Omental fat pad (tissue), 4 donors: ENCODE data around the gene GINM1. TPM values are rescaled to one million over a fixed set of nuclear protein-coding genes. Genes with fewer than 3 reads are reported as not detected.

Source experiments
- ATAC-seq: fragments of 150-250 bp; one replicate; pipeline ENCODE4 v1.9.1; 2016; ENCODE audit warnings: mild to moderate bottlenecking, moderate library complexity; ENCODE audit not compliant: low FRiP score
- DNase-seq: peaks from one replicate; pipeline ENCODE4 v3.0.0-alpha.2; 2019; ENCODE audit warnings: low spot score
- small RNA-seq: library from RNA; depleted of rRNA; stranded (forward); fragments of <200 nt; gene quantifications from one replicate; pipeline ENCODE3, GENCODE V24; 2016
- total RNA-seq, 4 donors: library from RNA; depleted of rRNA; stranded (reverse); fragments of >200 nt; gene quantifications; one replicate each; pipeline ENCODE4 v1.1.0, GENCODE V29; 2016
- TF ChIP-seq, protein P1 (sequence below), 3 donors: fragments of 450-650 bp; IDR thresholded peaks; one replicate each; pipeline ENCODE4 v1.5.1; 2016 to 2017; ENCODE audit warnings: antibody characterized with exemption in 3 of 3, mild to moderate bottlenecking in 3 of 3, moderate library complexity in 2 of 3

The GINM1 gene
- total RNA-seq, 4 donors from 2014 or later = 45.2 to 64.8 (median 54.4) TPM

- TF ChIP-seq, protein P1, sequence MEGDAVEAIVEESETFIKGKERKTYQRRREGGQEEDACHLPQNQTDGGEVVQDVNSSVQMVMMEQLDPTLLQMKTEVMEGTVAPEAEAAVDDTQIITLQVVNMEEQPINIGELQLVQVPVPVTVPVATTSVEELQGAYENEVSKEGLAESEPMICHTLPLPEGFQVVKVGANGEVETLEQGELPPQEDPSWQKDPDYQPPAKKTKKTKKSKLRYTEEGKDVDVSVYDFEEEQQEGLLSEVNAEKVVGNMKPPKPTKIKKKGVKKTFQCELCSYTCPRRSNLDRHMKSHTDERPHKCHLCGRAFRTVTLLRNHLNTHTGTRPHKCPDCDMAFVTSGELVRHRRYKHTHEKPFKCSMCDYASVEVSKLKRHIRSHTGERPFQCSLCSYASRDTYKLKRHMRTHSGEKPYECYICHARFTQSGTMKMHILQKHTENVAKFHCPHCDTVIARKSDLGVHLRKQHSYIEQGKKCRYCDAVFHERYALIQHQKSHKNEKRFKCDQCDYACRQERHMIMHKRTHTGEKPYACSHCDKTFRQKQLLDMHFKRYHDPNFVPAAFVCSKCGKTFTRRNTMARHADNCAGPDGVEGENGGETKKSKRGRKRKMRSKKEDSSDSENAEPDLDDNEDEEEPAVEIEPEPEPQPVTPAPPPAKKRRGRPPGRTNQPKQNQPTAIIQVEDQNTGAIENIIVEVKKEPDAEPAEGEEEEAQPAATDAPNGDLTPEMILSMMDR (IDR thresholded peaks at IDR 0.05) = no peak
- DNase-seq (no peak), ATAC-seq (no peak)
Measured at GRCh38 chr6:149628875-149629510, 62.8 kb downstream of the GINM1 start.

DNA sequence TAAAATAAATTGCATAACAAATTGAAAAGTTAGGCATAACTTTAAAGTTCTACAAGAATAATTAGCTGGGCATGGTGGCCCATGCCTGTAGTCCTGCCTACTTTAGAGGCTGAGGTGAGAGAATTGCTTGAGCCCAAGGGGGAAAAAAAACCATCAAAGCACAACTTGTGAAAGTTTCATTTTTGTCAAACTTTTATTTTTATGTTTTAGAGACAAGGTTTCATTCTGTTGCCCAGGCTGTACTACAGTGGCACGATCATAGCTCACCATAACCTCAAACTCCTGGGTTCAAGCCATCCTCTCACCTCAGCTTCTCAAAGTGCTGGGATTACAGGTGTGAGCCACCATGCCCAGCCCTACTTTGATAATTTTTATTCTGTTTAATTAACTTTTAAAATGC, 68.1 kb downstream of the GINM1 start:
- no peak for ATAC-seq

DNA sequence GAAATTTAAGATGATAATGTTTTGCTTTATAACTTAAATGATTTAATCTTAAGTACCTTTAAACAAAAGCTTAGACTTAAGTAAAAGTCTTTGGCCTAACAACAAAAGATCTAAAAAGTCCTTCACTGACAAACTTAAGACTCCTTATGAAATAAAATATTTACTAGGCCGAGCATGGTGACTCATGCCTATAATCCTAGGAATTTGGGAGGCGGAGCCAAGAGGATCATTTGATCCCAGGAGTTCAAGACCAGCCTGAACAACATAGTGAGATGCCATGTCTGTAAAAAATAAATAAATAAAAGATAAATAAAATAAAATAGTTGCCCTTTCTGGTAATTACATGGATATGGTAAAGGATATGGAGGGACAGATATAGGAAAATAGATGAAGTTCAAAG, 69.9 kb downstream of the GINM1 start:
- DNase-seq (no peak), ATAC-seq (no peak)
- TF ChIP-seq, protein P1 (IDR thresholded peaks at IDR 0.05) = no peak

More for the DNA sequence above, 68.1 kb downstream of the GINM1 start:
- TF ChIP-seq, protein P1 (IDR thresholded peaks at IDR 0.05) = no peak
- no peak for DNase-seq

Small RNA genes within 50 kb of the gene (small RNA-seq; reads per million reads assigned to genes)
- gene RF00019 (not detected), gene RF00410 (not detected), gene RNU7-3P (1.3 reads per million, percentile 8 among the genes with 10 or more reads in this experiment)

Other genes with a start within 250 kb of the GINM1 start
- 10 to 100 TPM; 40.0 to 88.4 (median 58.6) TPM for gene TAB2, start 248.7 kb upstream of the GINM1 start, total RNA-seq
- gene SUMO4, start 166.1 kb upstream of the GINM1 start, total RNA-seq = 10 to 100 TPM in 1 of 4 donors, 1 to 10 TPM in 3; 1.9 to 10.6 (median 4.7) TPM
- 1 to 10 TPM; 2.0 to 8.9 (median 2.2) TPM for gene ZC3H12D, start 81.4 kb upstream of the GINM1 start, total RNA-seq
- gene PPIL4, start 20.3 kb upstream of the GINM1 start, total RNA-seq = 10 to 100 TPM; 21.7 to 41.4 (median 30.7) TPM
- gene KATNA1, start 82.3 kb downstream of the GINM1 start, total RNA-seq = 10 to 100 TPM; 15.4 to 30.4 (median 18.7) TPM
- gene LATS1, start 151.7 kb downstream of the GINM1 start, total RNA-seq = 10 to 100 TPM; 18.8 to 39.2 (median 26.3) TPM
- 10 to 100 TPM; 10.5 to 22.7 (median 12.9) TPM for gene NUP43, start 180.2 kb downstream of the GINM1 start, total RNA-seq
- 100 to 1,000 TPM in 2 of 4 donors, 10 to 100 TPM in 2; 89.7 to 108 (median 102) TPM for gene PCMT1, start 183.4 kb downstream of the GINM1 start, total RNA-seq